GM19395 (cell line): ENCODE data around the gene FSD1L.
"Not testable (repeated sequence)": the region's sequence is repeated elsewhere in the genome, so short reads cannot be mapped to it uniquely, and the experiment has no call there.

Source experiments
- ATAC-seq: cut with Tn5 transposase; IDR thresholded peaks from one replicate; pipeline ENCODE4 v1.9.1; 2021; ENCODE audit warnings: mild to moderate bottlenecking, moderate library complexity; ENCODE audit not compliant: unreplicated experiment

FSD1L gene

GRCh38 chr9:105483618-105484017 lies 35.8 kb downstream of the FSD1L start:
- ATAC-seq = peak; percentile 85

- no peak for ATAC-seq
These were observed 36.4 kb downstream of the FSD1L start for GRCh38 chr9:105484226-105484625.

- ATAC-seq = no peak
These were observed 37.3 kb downstream of the FSD1L start for GRCh38 chr9:105485131-105485530.

- ATAC-seq = no peak
These were observed 49.0 kb downstream of the FSD1L start for GRCh38 chr9:105496826-105497225.

- ATAC-seq = no peak
These were observed 49.9 kb downstream of the FSD1L start for GRCh38 chr9:105497704-105498103.

GRCh38 chr9:105500108-105500766 lies 52.4 kb downstream of the FSD1L start:
- ATAC-seq = peak; percentile 86

- no peak for ATAC-seq
These were observed 53.6 kb downstream of the FSD1L start for GRCh38 chr9:105501414-105501813.

GRCh38 chr9:105502276-105502675 lies 54.4 kb downstream of the FSD1L start:
- ATAC-seq = no peak

- peak; percentile 42 for ATAC-seq
These were observed 56.0 kb downstream of the FSD1L start for GRCh38 chr9:105503881-105504280.

- no peak for ATAC-seq
These were observed 59.4 kb downstream of the FSD1L start for GRCh38 chr9:105507096-105507790.

GRCh38 chr9:105508530-105508929 lies 60.7 kb downstream of the FSD1L start:
- ATAC-seq = no peak

- ATAC-seq = peak; percentile 85
These were observed 62.2 kb downstream of the FSD1L start for GRCh38 chr9:105510024-105510423.

- ATAC-seq = no peak
These were observed 63.6 kb downstream of the FSD1L start for GRCh38 chr9:105511446-105511845.

- ATAC-seq = no peak
These were observed 68.1 kb downstream of the FSD1L start for GRCh38 chr9:105515811-105516413.

- ATAC-seq = peak; percentile 53
These were observed 72.0 kb downstream of the FSD1L start for GRCh38 chr9:105519710-105520369.

- not testable (repeated sequence) for ATAC-seq
These were observed 73.2 kb downstream of the FSD1L start for GRCh38 chr9:105520992-105521391.

GRCh38 chr9:105522618-105523385 lies 75.0 kb downstream of the FSD1L start:
- ATAC-seq = peak; percentile 88

GRCh38 chr9:105531530-105531929 lies 83.7 kb downstream of the FSD1L start:
- ATAC-seq = no peak

- peak; percentile 72 for ATAC-seq
These were observed 88.3 kb downstream of the FSD1L start for GRCh38 chr9:105535920-105536668.

- ATAC-seq = no peak
These were observed 91.6 kb downstream of the FSD1L start for GRCh38 chr9:105539452-105539851.
